HG02610 (cell line): ENCODE data around the gene DKK2.

Experiments
- ATAC-seq: cut with Tn5 transposase; IDR thresholded peaks from one replicate; pipeline ENCODE4 v1.9.1; 2021; ENCODE audit warnings: mild to moderate bottlenecking, moderate library complexity; ENCODE audit not compliant: unreplicated experiment

The DKK2 gene, protein sequence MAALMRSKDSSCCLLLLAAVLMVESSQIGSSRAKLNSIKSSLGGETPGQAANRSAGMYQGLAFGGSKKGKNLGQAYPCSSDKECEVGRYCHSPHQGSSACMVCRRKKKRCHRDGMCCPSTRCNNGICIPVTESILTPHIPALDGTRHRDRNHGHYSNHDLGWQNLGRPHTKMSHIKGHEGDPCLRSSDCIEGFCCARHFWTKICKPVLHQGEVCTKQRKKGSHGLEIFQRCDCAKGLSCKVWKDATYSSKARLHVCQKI

DNA sequence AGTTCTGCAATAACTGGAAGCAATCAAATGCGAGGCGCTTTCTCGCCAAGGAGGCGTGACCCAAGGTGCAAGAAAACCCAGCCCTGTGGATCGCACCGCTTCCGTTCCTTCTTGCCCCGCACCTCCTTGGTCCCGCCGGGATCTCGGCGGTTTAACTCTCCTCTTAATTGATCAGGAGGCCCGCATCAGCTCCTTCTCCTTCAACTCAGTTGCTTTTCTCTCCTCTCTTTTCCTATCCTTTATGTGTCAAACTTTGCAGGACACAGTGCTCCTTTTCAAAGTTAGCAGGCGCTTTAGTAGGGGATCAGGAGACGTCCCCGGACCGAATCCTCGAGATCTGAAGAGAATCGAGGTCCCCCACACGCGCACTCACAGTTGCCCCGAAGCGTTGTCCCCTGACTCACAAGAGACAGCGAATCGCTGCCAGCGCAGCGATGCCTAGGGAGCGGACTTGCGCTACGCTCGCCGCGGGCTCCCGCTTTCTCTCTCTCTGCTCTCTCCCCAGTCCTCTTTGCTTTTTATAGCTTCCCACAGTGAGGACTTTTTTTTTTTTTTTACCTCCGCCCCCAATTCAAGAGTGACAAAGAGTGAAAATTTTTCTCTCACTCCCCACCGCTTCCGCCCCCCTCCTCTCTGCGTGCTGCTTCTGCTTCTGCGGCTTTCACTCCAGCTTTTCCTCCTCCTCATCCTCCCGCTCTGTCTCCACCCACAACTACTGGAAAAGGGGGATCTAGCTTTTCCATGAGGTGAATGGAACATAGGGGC lies at the start of gene DKK2:
DKK2 (minus strand) TSS at position 495 of the 765 bp plus-strand sequence. CDS start 722 bp downstream, outside the sequence.
- no peak for ATAC-seq

DNA sequence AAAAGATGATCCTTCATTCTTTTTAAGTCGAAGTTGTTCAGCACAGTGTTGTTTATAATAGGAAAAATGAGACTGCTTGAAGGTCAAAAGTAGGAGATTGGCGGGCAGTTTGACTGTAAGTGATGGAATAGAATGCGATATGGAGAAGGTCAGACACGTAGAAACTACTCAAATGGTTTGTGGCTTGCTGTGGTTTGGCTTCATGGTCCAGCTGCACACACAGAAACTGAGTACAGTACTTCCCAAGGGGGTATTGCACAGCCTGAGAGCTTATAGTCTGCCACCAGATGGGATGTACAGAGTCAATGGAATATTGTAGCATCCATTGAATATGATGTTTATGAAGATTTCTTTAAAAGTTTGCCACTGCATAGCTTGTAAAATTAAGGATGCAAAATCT lies 41.1 kb upstream of the DKK2 start:
- no peak for ATAC-seq

DNA sequence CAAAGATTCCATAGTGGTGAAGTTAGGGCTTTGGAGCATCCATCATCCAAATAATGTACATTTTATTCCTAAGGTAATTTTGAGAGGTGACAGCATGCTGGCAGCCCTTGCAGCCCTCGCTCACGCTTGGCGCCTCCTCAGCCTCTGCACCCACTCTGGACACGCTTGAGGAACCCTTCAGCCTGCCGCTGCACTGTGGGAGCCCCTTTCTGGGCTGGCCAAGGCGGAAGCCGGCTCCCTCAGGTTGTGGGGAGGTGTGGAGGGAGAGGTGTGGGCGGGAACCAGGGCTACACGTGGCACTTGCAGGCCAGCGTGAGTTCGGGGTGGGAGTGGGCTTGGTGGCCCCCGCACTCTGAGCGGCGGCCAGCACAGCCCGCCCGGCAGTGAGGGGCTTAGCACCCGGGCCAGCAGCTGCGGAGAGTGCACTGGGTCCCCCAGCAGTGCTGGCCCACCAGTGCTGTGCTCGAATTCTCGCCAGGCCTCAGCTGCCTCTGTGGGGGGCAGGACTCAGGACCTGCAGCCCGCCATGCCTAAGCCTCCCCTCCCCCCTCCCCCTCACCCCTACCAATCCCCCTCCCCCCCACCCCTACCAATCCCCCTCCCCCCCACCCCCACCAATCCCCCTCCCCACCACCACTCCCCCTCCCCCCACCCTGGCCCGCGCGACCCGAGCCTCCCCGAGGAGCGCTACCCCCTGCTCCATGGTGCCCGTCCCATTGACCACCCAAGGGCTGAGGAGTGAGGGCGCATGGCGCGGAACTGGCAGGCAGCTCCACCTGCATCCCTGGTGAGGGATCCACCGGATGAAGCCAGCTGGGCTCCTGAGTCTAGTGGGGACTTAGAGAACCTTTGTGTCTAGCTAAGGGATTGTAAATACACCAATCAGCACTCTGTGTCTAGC lies 37.0 kb upstream of the DKK2 start:
- no peak for ATAC-seq

DNA sequence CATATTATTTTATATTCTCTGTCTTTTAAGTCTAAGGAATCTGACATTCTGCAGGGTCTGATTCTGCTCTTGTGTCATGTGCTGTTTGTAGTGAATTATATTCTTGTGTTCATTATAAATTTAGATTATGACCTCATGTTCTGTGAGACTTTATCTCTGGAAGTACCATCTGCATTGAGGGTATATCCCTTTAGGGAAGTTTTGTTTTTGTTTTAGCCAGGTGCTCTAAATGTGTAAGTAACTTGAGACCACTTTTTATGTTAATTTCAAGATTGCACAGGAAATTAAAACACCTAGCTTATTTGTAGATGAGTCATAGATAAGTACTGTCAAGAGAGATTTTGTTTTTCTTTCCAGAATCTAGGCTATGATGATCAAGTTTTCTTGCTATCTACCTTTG lies 35.0 kb upstream of the DKK2 start:
- ATAC-seq: no peak

DNA sequence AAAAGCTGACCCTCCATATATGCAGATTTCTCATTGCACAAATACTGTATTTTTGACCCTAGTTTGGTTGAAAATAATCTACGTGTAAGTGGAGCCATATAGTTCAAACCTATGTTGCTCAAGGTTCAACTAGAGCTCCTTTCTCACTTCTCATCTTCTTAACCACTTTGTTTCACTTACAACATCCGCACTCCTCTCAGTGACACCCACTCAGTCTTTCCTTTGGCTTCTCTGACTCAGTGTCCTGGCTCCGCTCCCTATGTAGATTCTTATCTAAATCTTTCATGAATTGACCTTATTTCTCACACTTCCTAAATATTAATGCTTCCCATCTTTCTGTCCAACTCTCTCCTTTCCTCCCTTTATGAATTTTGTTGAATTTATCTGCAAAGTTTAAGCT lies 32.9 kb upstream of the DKK2 start:
- no peak for ATAC-seq

DNA sequence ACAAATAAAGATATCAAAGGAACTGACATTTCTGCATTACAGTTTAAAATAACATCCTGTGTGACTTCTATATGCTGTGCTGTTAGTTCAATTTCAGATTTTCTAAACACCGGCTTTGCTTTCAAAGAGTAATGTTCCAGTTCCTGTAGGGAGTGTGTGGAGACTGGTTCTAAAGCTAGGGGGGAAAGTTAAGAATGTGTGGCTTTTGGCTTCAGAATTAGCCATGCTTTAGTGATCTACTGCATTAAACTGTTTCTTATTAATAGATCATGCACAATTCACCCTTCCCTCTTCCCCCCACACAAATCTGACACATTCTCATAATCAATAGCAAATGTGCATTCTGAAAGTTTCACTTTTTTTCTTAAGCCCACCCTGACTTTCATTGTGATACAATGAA lies 32.0 kb upstream of the DKK2 start:
- ATAC-seq: no peak

DNA sequence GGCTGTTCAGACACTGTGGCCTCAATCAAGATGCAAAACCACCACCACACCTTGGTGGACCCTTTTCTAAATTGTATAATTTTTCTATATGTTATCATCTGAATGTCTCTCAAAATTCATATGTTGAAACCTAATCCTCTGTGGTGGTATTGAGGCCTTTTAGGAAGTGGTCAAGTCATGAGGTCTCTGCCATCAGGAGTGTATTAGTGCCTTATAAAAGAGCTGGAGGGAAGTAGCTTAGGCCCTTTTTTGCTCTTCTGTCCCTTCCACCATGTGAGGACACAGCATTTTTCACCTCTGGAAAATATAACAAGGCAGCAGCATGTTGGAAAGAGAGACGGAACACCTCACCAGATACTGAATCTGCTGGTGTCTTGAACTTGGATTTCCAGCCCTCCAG lies 30.5 kb upstream of the DKK2 start:
- ATAC-seq: no peak

DNA sequence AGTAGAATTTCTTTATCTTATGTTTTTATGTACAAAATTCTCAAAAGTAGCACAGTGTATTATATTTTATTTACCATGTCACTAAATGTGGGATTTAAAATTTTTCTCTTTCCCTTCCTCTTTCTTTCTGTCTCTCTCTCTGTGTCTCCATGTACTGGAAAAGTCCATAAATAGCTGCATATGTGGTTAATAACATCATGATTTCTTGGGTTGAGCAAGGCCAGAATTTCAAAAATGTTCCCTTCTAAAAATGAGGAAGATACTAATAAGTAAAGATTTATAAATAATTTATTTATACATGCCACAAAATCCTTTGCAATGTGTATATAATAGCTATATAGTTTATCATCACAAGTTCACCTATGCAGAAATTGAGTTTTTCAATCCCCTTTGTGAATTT lies 29.1 kb upstream of the DKK2 start:
- ATAC-seq: no peak

DNA sequence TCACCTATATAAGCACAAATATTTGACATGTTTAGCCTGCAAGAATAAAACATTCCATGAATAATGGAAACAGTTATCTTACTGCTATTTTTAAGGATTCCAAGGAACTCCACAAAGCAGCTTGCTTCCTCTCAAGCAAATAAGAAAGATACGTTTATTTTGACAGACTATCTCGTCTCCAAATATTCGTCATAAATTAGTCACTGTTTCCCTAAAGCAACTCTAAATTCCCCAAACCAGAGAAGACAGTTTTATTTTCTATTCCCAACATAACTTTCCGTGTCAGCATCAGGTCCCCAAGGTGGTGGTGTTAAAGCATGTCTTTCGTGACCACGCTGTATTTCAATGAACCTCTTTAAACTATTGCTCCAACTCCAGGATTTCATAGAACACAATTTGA lies 24.3 kb upstream of the DKK2 start:
- no peak for ATAC-seq

DNA sequence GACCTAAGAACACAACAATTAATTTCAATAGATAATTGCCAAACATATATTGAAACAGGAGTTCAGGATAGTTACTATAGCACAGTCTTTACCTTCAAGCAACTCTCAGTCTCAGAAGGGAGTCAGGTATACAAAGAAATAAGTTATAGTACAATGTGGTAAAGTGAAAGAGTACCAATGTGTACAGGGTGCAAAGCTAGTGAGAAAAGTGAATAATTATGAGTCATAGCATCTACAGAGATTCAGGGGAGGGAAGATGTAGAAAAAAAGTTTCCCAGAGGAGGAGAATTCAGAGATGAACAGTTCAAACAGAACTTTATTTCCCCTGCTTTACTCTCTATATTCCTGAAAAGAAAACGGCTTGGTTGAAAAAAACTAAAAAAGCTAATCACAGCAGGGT lies 22.7 kb upstream of the DKK2 start:
- ATAC-seq: no peak

DNA sequence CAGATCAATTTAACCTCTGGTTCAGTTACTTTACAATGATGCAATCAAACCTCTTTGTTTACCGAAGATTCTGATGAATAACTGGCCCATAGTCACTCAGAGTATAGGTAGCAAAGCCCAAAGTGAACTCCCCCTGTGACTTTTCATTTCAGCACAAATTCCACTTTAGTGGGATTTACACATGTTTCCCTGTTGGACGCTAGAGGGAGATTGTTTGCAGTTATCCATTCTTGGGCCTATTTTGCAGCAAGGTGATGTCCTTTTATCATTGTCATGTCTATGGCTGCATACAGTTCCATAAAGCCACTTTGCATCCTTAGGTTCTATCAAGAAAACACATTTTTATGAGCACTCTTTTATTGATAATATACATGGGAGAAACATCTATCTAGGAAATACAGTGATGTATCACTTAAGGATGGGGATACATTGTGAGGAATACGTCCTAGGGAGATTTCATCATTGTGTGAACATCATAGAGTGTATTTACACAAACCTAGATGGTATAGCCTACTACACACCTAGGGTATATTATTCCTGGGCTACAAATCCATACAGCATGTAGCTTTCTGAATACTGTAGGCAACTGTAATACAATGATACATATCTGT lies 14.5 kb upstream of the DKK2 start:
- no peak for ATAC-seq

DNA sequence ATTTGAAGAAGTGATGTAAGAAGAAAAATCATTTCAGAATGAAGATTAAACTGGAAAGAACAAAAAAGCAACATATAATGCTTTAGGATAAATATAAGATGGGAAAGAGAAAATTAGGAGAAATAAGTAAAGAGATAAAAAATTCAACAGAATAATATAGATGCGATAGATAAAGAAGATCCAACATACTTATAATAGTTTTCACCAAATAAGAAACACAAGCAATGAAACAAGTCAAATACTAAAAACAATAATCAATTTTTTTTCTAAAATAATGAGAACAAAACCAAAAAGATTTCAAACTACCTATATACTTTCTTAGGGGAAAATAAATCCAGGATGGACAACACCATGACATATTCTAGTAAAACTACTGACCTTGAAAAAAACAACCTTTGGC lies 10.1 kb upstream of the DKK2 start:
- no peak for ATAC-seq

DNA sequence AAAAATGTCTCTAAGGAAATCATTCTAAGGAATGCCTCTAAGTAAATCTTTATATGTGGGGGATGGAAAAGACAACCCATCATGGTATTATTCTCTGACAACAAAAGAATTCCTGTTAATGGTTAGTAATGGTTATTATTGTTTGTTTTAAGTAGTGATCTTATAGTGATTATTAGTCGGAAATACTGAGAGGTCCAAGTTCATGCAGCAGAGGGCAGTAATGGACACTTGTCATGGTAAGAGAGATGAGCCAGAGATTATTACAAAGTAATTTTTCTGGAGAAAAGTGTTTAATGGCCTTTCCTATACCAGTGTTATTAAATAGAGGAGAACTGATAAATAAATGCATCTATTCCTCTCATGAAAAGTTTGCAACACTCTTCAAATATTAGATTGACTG lies 8.1 kb upstream of the DKK2 start:
- no peak for ATAC-seq

DNA sequence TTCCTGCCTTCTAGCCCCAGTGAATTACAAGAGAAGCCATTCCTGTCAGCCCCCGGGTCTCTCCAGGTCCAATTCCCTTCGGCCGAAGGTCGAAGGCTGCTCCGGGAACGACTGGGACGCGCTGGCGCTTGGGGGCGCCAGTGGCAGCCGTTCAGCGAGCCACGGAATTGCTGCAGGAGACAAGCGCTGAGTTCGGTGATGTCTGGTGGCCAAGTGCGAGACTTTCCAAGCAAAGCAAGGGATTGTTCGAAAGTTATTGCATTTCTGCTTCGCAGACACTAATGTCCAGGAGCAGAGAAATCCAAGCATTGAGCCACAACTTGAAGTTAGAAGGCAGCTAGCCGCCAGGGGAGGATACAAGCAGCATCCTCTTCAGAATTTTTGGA lies 1.1 kb upstream of the DKK2 start:
- no peak for ATAC-seq

DNA sequence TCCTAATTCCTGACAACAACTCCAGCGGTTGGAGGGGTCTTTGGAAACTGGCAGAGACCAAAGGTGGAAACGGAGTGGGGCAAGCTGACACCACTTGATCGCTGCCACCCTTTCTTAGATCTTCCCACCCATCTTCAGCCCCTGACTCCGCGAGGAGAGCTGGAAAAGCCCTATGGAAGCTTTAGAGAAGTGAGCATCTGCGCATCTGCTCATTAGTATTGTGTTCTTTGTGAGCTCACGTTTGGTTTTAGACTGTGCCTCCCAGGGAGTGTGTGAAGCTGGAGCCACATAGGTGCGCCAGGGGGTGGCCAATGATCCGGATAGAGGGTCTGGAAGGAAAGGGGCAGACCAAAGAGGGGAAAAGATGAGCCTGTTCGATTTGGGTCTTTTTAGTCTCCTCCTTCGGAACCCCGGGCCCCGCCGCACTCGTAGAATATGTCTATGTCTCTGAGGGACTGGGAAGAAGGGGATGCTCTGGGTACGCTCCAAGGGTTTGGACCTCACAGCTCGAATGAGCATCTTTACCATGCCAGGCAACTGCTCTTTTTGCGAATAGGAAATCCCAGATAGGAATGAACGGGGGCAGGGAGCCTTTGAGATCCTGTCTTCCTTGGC lies 578 bp upstream of the DKK2 start:
- ATAC-seq: no peak

DNA sequence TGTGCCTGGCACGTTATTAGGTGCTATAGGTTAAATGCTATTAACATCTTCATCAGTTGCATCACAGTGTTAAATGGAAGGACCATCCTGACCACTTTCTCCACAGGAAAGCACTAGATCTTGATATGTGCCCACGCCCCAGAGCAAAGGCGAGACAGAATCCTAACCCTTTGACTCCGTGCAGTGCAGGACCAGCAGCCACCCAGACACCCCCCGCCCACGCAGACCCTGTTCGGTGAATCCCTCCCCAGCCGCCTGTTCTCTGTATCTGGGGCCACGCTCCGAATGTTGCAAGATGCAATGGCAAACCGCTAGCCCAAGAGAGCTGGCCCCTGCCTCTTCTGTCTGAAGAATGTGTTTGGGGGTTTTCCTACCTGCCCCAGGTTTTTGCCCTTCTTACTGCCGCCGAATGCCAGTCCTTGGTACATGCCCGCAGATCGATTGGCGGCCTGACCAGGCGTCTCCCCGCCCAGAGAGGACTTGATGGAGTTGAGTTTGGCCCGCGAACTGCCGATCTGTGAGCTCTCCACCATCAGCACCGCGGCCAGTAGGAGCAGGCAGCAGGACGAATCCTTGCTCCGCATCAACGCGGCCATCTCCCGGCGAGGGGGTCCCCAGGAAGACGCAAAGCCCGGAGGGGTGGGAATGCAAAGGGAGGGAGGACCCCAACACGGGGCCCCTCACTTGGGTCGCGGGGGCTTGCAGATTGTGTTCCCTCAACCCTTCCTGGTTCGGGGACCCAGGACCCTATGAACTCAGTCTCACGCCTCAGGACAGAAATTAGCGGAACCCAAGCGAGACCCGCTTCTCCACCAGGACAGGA lies 906 bp downstream of the DKK2 start:
- ATAC-seq: no peak

DNA sequence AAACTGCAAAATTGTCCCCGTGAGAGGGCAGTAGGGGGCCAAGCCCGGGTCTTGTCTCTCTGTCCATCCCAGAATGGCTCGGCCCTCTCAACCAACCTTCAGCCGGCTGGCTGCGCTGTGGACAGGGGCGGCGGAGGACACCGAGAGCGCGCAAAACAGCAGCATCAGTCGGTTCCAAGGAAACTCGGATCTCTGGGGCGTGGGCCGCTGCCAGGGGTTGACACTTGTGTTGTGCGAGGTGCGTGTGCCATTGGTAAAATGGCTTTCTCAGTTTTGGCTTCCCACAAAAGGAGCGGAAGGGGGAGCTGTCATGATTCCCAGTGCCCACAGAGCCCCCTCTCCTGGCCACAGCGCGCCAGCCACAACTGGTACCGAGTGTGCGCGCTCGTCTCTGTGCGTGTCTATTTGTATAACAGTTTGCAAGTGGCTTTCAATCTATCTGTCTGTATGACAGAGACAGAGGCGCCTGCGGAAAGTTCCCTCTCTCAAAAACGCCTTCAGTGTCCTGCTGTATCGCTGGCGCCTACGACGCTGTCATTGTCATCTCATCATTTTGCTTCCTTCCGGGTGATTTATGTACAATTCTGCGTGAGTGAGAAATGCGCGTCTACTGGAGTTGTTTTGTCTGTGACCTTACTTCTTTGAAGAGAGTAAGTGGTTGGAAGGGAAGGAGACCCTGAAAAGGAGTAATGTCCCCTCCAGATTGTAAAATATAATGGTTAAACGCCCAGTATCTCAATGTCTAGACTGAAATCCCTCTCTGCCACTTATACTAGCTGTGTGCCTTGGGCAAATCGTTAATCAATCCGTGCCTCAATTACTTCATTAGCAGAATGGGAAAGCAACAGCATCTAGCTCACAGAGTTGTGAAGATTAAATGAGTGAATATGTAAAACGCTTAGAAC lies 1.8 kb downstream of the DKK2 start:
- ATAC-seq: no peak

DNA sequence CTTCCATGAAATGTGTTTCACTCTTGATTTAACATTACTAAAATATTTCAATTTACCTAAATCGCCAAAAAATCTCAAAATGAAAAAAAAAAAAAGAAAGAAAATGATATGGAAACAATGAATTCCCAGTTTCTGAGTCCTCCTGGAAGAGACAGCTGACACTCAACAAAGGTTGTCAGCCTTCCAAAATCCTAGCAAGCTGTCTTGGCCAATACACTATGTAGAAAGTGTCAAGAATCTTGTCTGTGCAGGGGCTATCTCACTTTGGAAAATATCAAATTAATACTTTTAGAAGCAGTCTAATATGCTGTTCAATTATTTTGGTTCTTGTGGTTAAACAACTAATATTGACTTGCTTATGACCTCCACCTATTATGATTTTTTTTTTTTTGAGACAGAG lies 8.7 kb downstream of the DKK2 start:
- no peak for ATAC-seq

DNA sequence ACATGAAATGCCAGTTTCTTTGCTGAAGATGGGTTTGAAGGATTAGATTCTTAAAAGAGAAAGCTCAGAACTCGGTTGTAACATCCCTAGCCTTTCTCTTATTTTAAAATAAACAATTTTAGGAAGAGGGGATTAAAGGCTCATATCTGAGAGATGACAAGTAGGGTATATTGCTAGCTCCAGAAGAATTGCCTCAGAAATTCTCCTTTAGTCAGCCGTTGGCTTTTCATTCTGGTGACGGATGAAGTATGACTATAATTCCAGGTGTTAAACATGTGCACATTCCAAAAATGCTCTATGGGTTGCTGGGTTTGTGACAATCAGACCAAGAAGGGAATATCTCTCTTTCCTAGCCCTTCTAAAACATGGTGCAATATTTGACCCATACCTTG lies 17.8 kb downstream of the DKK2 start:
- ATAC-seq: no peak
